Caki2 (cell line): ENCODE data around the gene PSAPL1. TPM values are rescaled to one million over a fixed set of nuclear protein-coding genes. Genes with fewer than 3 reads are reported as not detected.

Experiments used
- DNase-seq: peaks from one replicate; pipeline ENCODE4 v3.0.0-alpha.2; 2015; ENCODE audit warnings: low read depth
- in situ Hi-C: cut with HindIII; loops from 2 replicates; pipeline ENCODE4 v1.10.0; 2016; ENCODE audit warnings: low sequenced_read_pairs, low pct_unique_long_range_greater_than_20kb, mixed read lengths
- total RNA-seq: library from RNA; depleted of rRNA; stranded (reverse); fragments of >200 nt; shearing (Covaris generic); gene quantifications from 2 replicates; pipeline ENCODE4 v1.2.3, GENCODE V29; 2014; ENCODE audit warnings: low replicate concordance; rRNA removed

The PSAPL1 gene, protein sequence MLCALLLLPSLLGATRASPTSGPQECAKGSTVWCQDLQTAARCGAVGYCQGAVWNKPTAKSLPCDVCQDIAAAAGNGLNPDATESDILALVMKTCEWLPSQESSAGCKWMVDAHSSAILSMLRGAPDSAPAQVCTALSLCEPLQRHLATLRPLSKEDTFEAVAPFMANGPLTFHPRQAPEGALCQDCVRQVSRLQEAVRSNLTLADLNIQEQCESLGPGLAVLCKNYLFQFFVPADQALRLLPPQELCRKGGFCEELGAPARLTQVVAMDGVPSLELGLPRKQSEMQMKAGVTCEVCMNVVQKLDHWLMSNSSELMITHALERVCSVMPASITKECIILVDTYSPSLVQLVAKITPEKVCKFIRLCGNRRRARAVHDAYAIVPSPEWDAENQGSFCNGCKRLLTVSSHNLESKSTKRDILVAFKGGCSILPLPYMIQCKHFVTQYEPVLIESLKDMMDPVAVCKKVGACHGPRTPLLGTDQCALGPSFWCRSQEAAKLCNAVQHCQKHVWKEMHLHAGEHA
- total RNA-seq: not detected in 2 replicates

DNA sequence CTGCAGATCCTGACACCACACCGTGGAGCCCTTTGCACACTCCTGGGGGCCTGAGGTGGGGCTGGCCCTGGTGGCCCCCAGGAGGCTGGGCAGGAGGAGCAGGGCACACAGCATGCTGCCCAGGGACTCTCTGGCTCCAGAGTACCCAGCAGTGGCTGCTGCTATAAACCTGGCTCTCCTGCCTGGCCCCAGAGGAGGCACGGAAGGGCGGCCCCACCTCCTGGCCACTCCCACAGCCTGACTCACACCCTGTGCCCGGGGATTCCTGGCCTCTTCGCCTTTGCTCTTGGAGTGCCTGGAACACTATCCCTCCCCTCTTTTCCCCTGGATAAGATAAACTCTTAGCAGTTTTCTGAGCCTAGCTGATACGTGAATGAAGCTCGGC is at the start of gene PSAPL1:
TSS of gene PSAPL1 (minus strand) at position 165 of the 385 bp plus-strand sequence. CDS start at position 114, 51 bp downstream.
- peak; percentile 54 for DNase-seq
- in situ Hi-C loops: no loop called here

DNA sequence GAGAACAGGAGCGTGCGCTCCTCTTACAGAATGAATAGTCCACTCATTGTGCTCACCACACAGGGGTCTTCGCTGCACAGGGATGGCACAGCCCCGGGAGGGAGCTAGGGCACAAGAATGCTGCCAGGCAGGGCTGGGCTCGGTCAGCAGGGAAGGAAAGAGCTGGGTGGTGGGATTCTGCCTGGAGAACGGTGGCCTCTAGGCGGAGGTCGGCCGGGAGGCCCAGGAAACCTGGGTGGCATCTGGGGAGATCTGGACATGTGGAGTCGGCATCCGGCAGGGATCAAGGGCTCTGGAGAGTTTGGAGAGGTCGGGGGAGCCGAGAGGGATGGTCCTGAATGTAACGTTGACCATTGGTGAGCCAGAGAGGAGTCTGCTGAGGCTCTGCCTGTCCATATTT is 46.5 kb upstream of the PSAPL1 start:
- no peak for DNase-seq
- in situ Hi-C loops: no loop called here

DNA sequence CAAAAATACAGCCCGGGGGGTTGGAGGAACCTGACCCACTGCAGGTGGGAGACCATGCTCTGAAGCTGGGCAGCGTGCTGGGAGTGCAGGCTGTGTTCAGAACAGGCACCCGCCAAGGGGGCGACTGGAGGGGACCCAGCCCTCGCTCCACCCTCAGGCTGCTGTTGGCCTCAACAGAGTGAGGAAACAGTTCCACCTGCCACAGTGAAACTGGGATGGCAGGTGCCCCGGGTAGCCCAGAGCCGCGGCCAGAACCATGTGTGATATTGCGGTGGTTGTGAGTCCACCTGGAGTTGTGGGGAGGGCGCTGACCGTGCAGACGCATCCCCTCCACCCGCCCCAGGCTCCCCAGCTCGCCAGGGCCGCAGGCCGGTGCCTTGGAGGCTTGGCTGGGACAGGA is 45.7 kb upstream of the PSAPL1 start:
- in situ Hi-C loops: no loop called here
- DNase-seq: no peak

- in situ Hi-C loops: no loop called here
- DNase-seq: no peak
These were observed 43.9 kb upstream of the PSAPL1 start for GRCh38 chr4:7478665-7479064.

- in situ Hi-C loops: no loop called here
- no peak for DNase-seq
These were observed 43.0 kb upstream of the PSAPL1 start for GRCh38 chr4:7477695-7478094.

DNA sequence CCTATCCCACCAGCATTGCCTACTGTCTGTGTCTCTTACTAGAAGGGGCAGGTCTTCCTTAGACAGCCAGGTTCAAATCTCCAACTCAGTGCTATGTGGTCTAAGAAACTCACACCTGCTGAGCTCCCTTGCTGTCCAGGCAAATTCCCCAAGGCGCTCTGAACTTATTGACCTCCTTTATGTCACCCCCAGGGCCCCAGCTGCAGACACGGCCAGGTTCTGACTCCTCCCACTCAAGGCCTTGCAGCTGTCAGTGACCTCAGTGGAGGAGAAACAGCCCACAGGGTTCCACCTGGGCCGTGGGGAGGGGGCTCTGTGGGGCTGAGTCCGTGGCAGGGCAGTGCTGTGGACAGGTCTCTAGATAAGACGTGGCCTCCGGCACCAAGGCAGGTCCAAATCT is 42.1 kb upstream of the PSAPL1 start:
- in situ Hi-C loops: no loop called here
- DNase-seq: no peak

DNA sequence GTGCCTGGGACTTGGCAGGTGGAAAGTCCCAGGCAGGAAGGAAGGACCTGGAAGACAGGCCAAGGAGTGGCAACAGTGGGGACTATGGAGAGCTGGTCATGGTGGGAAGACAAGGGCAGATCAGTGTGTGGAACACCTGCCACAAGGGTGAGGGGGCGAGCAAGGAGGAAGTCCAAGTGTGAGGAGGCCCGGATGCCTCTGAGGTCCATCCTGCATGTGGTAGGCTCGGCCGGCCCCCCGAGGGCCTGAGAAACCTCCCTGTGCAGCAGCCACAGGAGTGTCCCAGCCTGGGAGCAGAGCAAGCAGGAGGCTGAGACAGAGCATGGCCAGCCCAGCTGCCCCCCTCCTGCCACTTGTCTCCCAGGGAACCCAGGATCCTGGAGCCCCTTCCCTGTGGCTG is 40.5 kb upstream of the PSAPL1 start:
- no peak for DNase-seq
- in situ Hi-C loops: no loop called here

GRCh38 chr4:7474320-7474719 is 39.6 kb upstream of the PSAPL1 start:
- no peak for DNase-seq

DNA sequence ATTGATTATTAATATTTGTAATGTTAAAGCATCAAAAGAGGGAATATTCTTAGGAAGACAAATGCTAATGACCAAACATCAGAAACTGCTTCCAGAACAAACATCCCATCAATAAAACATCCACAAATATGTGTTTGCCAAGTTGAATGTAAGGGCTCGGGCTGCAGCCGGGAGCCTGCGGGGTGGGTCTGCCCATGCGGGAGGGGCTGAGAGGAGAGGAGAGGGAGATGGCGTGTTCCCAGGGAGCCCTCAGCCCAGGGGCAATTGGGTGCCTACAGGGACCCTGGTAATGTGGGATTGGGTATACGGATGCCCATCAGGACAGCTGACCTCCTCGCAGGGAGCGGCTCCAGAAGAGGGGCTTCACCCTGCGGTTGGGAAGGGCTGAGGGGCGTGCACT is 38.4 kb upstream of the PSAPL1 start:
- in situ Hi-C loops: no loop called here
- DNase-seq: no peak

More at GRCh38 chr4:7474320-7474719, 39.6 kb upstream of the PSAPL1 start:
- in situ Hi-C loops: no loop called here

DNA sequence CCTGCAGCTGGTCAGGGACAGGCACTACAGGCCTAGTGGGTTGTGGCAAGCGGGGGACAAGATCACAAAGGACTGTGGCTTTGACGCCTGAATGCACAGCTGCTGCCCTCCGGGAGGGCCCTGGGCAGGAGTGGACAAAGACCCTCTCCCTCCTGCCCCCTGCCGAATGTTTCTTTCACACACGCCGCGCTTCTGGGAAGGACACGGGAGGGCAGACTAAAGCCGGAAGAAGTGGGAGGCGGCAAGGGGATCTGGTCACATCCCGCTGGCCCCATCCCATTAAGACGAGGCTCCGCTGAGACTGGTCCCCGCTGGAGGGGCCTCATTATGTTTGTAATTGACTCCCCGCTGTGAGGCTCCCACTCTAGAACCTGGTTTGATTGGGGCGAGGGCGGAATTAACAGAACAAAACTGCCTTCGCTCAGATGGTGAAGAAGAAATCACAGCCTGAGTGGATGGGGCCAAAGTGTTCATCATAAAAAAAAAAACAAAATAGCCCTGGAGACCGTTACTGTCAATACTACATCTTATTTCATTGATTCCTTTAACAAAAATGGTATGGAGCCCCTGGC is 37.8 kb upstream of the PSAPL1 start:
- no peak for DNase-seq
- in situ Hi-C loops: no loop called here

GRCh38 chr4:7470522-7471128 is 35.9 kb upstream of the PSAPL1 start:
- in situ Hi-C loops: no loop called here
- no peak for DNase-seq

- in situ Hi-C loops: no loop called here
- DNase-seq: no peak
These were observed 35.4 kb upstream of the PSAPL1 start for GRCh38 chr4:7470111-7470510.

GRCh38 chr4:7469023-7469422 is 34.3 kb upstream of the PSAPL1 start:
- DNase-seq: no peak
- in situ Hi-C loops: no loop called here

DNA sequence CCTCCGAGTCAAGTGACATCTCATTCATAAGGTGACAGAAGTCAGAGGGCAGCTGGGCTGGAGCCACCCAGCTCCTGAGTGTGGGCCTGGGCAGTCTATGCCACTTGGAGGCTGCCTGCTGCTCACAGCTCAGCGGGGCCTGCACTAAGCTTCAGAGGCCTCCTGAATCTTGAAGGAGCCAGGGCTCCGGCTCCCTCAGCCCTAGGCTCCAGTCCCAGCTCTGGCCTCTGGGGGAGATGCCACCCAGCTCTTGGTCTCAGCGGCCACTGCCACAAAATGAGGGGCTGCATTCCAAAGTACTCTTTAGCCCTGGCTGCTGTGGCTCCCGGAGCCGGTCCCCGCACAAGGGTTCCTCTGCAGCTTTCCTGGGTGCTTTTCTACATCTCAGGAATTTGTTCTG is 32.7 kb upstream of the PSAPL1 start:
- in situ Hi-C loops: no loop called here

GRCh38 chr4:7466904-7467303 is 32.2 kb upstream of the PSAPL1 start:
- DNase-seq: no peak
- in situ Hi-C loops: no loop called here

More for the DNA sequence above, 32.7 kb upstream of the PSAPL1 start:
- DNase-seq: no peak

DNA sequence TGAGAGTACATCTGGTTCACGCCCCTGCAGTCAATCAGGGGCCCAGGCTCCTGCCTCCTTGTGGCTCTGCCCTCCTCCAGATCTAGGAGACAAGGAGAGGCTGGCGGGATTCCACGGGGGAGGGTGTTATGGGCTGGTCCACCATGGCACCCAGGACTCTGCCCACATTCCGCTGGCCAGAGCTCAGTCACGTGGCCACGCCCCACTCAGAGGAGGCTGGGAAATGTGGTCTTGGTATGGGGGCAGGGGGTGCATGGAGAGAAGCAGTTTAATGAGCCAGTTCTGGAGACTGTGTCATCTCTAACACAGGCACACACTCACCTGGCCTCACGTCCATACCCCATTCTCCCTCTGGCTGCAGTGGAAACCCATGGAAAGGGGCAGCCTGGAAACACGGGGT is 31.5 kb upstream of the PSAPL1 start:
- in situ Hi-C loops: no loop called here
- DNase-seq: no peak

GRCh38 chr4:7465017-7465416 is 30.3 kb upstream of the PSAPL1 start:
- DNase-seq: no peak

GRCh38 chr4:7464259-7464655 is 29.5 kb upstream of the PSAPL1 start:
- DNase-seq: no peak
- in situ Hi-C loops: no loop called here

More at GRCh38 chr4:7465017-7465416, 30.3 kb upstream of the PSAPL1 start:
- in situ Hi-C loops: no loop called here

DNA sequence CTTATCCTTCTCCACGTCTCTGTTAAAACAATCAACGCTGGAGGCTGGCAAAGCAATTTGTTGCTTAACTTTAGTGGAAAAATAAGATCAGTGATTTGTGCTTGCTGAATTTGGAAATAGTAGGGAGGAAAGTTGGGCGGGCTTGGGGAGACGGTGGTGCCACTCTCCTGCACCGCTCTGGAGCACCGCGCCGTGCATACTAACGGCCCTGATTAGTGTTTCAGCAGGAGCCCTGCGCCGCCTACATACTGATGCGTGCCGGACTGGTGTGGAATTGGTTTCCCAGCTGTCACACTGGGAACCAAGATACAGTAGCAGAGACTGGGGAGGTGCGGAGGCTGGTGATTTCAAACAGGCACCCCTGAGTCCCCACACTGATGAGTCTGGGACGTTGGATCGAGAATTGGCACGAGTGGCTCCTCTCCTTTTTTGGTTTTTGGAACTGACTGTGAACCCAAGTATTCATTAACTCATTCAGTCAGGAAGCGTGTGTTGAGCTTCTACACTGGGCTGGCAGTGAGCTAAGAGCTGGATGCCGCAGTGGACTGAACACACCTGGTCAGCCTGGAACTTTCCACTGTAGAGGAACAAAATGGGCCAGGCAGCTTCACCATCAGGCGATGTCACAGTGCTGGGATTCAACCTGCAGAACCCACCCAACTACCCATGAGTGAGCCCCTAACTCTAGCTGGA is 29.0 kb upstream of the PSAPL1 start:
- no peak for DNase-seq
- in situ Hi-C loops: no loop called here
